GM10248 (cell line): Measurements from ENCODE around the gene REC114.
"Not testable (repeated sequence)": the region's sequence is repeated elsewhere in the genome, so short reads cannot be mapped to it uniquely, and the experiment has no call there.

Experiments used
- CTCF ChIA-PET: fragments of 300-600 bp; sonication (Branson Sonifier 250); formaldehyde crosslinking; extraction: SDS; loops from one replicate; lab custom pipeline; 2021; ENCODE audit warnings: antibody characterized with exemption; lab: Yijun Ruan, JAX
- POLR2A ChIA-PET: fragments of 350-650 bp; sonication (Branson Sonifier 250); formaldehyde crosslinking; extraction: SDS; loops from one replicate; lab custom pipeline; 2020; ENCODE audit warnings: antibody characterized with exemption; lab: Yijun Ruan, JAX
- DNase-seq: peaks from one replicate; pipeline ENCODE4 v3.0.0; 2012; ENCODE audit errors: extremely low spot score
- CTCF ChIP-seq: IDR thresholded peaks from 2 replicates; pipeline ENCODE4 v1.5.1; 2012; ENCODE audit warnings: mild to moderate bottlenecking, low read depth; ENCODE audit errors: extremely low read depth, missing control alignments, control extremely low read depth

The REC114 gene

GRCh38 chr15:73436613-73437012 is 6.4 kb upstream of the REC114 start:
- TF ChIP-seq CTCF, result no peak
- POLR2A ChIA-PET, result no interaction called here
- CTCF ChIA-PET, result no interaction called here
- no peak for DNase-seq

DNA sequence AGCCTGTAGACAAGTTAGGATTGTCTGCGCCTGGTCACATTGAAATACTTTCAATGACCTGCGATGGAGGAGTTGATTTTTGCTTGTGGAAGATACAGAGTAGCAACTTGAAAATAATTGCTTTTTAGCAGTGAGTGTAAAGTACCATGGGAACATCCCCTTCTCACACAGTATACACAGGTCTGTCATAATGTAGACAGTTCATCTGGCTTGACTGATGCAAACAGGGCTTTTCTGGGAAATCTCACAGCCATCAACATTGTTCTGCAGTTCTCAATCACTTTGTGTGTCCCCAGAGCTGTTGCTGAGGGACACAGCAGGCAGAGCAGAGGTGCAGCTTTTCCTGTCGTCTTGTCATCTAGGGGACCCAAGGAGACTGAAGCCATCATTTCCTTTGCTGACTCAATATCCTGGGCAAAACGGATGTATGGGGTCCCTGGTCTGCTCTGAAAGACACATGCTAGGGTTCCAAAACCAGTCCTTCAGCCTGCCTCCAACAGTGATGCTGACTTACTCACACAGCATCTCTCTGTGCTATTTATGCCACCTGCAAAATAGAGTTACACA is 5.3 kb upstream of the REC114 start:
- DNase-seq, result no peak
- ChIA-PET POLR2A (no interaction called here), CTCF (no interaction called here)
- TF ChIP-seq CTCF, result no peak

- no peak for DNase-seq
- no peak for TF ChIP-seq CTCF
- CTCF ChIA-PET, result interaction anchor here (1.4 kb wide), 1 partner anchor 16 kb away, joined by 3 read pairs; no protein-coding TSS in a partner anchor
- POLR2A ChIA-PET, result no interaction called here
These were observed 4.3 kb upstream of the REC114 start for GRCh38 chr15:73438651-73439050.

GRCh38 chr15:73440571-73440970 is 2.4 kb upstream of the REC114 start:
- DNase-seq, result no peak
- ChIA-PET CTCF (interaction anchor here (1.1 to 1.9 kb wide), 3 partner anchors 10 to 22 kb away, joined by 3 to 7 read pairs (median 5); no protein-coding TSS in a partner anchor), POLR2A (no interaction called here)
- no peak for TF ChIP-seq CTCF

- ChIA-PET POLR2A (no interaction called here), CTCF (no interaction called here)
- no peak for DNase-seq
- no peak for TF ChIP-seq CTCF
These were observed 543 bp upstream of the REC114 start for GRCh38 chr15:73442421-73442820.

GRCh38 chr15:73447471-73447870 is 4.5 kb downstream of the REC114 start:
- CTCF ChIA-PET, DNase-seq, POLR2A ChIA-PET: not testable (repeated sequence)

GRCh38 chr15:73448158-73448758 is 5.3 kb downstream of the REC114 start:
- POLR2A ChIA-PET, CTCF ChIA-PET, DNase-seq: not testable (repeated sequence)

DNA sequence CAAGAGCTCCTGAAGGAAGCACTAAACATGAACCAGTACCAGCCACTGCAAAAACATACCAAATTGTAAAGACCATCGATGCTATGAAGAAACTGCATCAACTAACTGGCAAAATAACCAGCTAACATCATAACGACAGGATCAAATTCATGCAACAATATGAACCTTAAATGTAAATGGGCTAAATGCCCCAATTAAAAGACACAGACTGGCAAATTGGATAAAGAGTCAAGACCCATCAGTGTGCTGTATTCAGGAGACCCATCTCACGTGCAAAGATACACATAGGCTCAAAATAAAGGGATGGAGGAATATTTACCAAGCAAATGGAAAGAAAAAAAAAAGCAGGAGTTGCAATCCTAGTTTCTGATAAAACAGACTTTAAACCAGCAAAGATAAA is 7.0 kb downstream of the REC114 start:
- POLR2A ChIA-PET, CTCF ChIA-PET, DNase-seq: not testable (repeated sequence)
